ENCODE data around the gene CYTH4.

CYTH4 gene

DNA sequence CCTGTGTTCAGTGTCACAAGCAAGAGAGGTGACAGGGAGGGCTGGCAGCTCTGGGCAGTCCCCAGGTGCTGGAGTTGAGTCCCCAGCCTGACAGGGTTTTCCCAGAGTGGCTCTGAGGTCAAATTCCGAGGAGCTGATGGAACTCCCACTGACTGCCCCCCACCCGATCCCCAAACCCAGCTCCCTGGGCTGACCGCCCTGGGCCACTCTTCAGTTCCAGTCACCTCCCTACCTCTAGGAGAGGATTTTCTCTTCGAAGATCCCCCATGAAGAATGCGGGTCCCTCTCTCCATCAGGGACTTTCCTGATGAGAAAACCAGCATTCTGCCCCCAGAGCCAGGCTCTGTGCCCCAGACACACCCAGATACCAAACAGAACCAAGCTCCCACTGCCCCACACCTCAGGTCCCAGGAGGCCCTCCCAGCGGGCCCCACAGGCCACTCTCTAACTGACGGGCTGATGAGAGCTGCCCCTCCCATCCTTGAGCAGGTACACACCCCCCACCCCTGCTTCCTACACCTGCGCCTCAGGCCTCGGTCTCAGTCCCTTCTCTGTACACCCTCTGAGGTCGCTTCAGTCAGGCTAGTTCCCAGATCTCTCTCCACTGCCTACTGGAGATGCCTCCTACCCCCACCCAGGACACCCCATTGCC is 26.1 kb upstream of the CYTH4 start:
- Histone ChIP-seq H2AFZ (ENCODE audit: low read depth, low read length) (no peak overlapping the region), H3K27me3 (ENCODE audit: insufficient read depth, low read length) (peaks cover 6% of the 10 kb centered on the region), H3K4me3 (ENCODE audit: low read length) (no peak overlapping the region)

DNA sequence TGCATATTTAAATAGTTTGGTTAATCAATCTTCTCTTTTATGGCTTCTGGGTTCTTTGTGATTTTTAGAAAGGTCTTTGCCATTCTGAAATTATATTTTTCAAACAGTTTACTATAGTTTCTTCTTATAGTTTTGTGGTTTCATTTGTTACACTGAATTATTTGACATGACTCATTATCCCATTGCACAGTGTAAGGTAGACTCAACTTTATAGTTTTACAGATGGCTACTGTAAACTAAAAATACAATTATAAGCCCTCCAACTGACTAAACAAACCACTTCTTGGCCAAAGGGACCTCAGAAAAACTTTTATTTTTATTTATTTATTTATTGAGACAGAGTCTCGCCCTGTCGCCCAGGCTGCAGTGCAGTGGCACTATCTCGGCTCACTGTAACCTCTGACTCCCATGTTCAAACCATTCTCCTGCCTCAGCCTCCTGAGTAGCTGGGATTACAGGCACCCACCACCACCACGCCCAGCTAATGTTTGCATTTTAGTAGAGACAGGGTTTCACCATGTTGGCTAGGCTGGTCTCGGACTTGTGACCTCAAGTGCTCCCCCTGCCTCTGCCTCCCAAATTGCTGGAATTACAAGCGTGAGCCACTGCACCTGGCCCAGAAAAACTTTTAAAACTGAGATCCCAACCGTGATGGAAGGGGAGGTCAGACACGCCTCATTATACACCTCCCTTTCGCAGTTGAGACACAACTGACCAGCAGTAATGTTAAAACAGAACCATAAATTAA is 24.1 kb upstream of the CYTH4 start:
- no peak overlapping the region for H2AFZ ChIP-seq (ENCODE audit: low read depth, low read length)
- peaks cover 6% of the 10 kb centered on the region for H3K4me1 ChIP-seq (ENCODE audit: insufficient read depth, low read length)
- no peaks in the 10 kb centered on the region for H3K36me3 ChIP-seq (ENCODE audit: insufficient read depth, low read length)
- peaks cover 3% of the 10 kb centered on the region for H3K27me3 ChIP-seq (ENCODE audit: insufficient read depth, low read length)
- H3K4me3 ChIP-seq (ENCODE audit: low read length) = no peak overlapping the region
- H3K9me3 ChIP-seq (ENCODE audit: low read length) = no peaks in the 10 kb centered on the region

More for the DNA sequence above, 26.1 kb upstream of the CYTH4 start:
- no peaks in the 10 kb centered on the region for H3K36me3 ChIP-seq (ENCODE audit: insufficient read depth, low read length)
- no peaks in the 10 kb centered on the region for H3K9me3 ChIP-seq (ENCODE audit: low read length)
- H3K4me1 ChIP-seq (ENCODE audit: insufficient read depth, low read length) = peaks cover 6% of the 10 kb centered on the region

DNA sequence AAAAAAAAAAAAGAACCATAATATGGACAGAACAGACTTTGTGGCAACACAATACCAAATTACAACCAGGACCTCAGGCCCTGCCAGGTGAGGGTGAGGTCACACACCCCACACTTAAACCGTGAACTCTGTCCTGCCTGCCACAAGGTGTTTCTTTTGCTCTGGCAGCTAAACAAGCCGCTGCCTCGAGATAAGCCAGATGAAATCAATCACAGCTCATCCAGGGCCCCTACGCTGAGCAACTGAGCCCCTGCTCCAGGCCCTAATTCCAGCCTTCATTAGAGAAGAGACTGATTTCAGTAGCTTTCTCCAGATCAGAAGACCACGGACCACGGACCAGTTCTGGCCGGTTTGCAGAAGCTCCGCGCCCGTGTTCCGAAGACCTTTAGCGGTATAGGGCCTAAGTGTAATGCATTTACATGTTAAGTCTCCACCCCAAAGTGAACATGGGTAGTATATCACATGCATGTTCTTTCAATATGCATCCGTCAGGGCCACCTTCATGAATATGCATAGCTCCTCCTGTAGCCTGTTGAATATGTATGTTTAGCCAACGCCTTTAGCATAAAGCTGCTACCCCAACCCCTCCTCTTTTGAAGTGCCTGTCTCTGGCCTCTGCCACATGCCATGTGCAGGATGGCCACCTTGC is 23.4 kb upstream of the CYTH4 start:
- Histone ChIP-seq H3K4me3 (ENCODE audit: low read length) (no peak overlapping the region), H3K9me3 (ENCODE audit: low read length) (peaks cover 3% of the 10 kb centered on the region), H3K4me1 (ENCODE audit: insufficient read depth, low read length) (peaks cover 6% of the 10 kb centered on the region), H3K27me3 (ENCODE audit: insufficient read depth, low read length) (peaks cover 3% of the 10 kb centered on the region), H2AFZ (ENCODE audit: low read depth, low read length) (no peak overlapping the region), H3K36me3 (ENCODE audit: insufficient read depth, low read length) (no peaks in the 10 kb centered on the region)

DNA sequence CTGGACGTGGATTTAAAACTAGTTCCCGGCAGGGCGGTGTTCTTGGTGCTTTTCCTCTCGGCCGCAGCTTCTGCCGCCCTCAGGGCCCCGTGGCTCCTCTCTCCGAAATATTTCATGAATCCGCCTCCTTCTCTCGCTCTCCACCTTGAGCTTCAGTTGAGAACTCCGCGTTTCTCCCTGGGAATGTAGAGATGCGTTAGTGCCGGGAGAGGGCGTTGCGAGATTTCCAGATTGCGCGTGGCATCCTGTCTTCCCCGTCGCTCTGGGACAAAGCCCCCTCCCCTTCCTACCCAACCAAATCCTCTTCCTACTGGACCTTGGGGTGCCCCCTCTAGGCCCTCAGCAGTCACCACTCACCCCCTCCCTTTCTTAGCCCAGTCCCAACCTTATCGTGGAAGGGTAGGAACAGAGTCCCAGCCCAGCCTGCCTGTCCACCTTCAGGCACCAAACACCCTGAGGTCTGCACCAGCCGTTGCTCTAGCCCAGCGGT is 22.7 kb upstream of the CYTH4 start:
- H3K4me1 ChIP-seq (ENCODE audit: insufficient read depth, low read length) = peaks cover 6% of the 10 kb centered on the region
- no peak overlapping the region for H2AFZ ChIP-seq (ENCODE audit: low read depth, low read length)
- no peak overlapping the region for H3K4me3 ChIP-seq (ENCODE audit: low read length)
- peaks cover 5% of the 10 kb centered on the region for H3K27me3 ChIP-seq (ENCODE audit: insufficient read depth, low read length)
- H3K36me3 ChIP-seq (ENCODE audit: insufficient read depth, low read length) = no peaks in the 10 kb centered on the region
- peaks cover 10% of the 10 kb centered on the region for H3K9me3 ChIP-seq (ENCODE audit: low read length)

DNA sequence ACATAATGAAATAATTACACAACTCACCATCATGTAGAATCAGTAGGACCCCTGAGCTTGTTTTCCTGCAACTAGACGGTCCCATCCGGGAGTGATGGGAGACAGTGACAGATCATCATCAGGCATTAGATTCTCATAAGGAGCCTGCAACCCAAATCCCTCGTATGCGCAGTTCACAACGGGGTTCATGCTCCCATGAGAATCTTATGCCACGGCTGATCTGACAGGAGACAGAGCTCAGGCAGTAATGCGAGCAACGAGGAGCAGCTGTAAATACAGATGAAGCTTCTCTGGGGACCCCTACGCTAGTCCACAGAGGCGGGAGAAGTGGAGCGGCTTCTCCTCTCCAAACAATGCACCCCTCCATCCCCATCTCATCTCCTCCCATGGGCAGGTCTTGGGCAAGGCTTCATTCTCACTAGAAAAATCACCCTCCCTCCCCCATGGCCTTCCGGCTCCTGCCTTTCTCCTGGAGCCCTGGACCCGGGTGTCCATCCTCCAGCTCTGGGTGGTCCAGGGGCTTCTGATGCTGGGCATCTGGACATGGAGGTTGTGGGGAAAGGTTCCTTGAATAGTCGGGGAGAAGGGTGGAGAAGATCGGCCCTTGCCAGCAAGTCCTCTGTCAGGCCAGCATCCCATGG is 22.0 kb upstream of the CYTH4 start:
- peaks cover 10% of the 10 kb centered on the region for H3K9me3 ChIP-seq (ENCODE audit: low read length)
- H3K4me3 ChIP-seq (ENCODE audit: low read length) = no peak overlapping the region
- peaks cover 6% of the 10 kb centered on the region for H3K4me1 ChIP-seq (ENCODE audit: insufficient read depth, low read length)
- no peaks in the 10 kb centered on the region for H3K36me3 ChIP-seq (ENCODE audit: insufficient read depth, low read length)
- no peak overlapping the region for H2AFZ ChIP-seq (ENCODE audit: low read depth, low read length)
- H3K27me3 ChIP-seq (ENCODE audit: insufficient read depth, low read length) = peaks cover 5% of the 10 kb centered on the region

GRCh38 chr22:37260901-37261336 is 21.4 kb upstream of the CYTH4 start:
- no peaks in the 10 kb centered on the region for H3K36me3 ChIP-seq (ENCODE audit: insufficient read depth, low read length)
- peaks cover 10% of the 10 kb centered on the region for H3K9me3 ChIP-seq (ENCODE audit: low read length)
- H2AFZ ChIP-seq (ENCODE audit: low read depth, low read length) = no peak overlapping the region
- peaks cover 6% of the 10 kb centered on the region for H3K4me1 ChIP-seq (ENCODE audit: insufficient read depth, low read length)
- H3K4me3 ChIP-seq (ENCODE audit: low read length) = no peak overlapping the region
- H3K27me3 ChIP-seq (ENCODE audit: insufficient read depth, low read length) = peaks cover 5% of the 10 kb centered on the region

- Histone ChIP-seq H3K4me1 (ENCODE audit: insufficient read depth, low read length) (peaks cover 6% of the 10 kb centered on the region), H2AFZ (ENCODE audit: low read depth, low read length) (no peak overlapping the region), H3K27me3 (ENCODE audit: insufficient read depth, low read length) (peaks cover 5% of the 10 kb centered on the region), H3K4me3 (ENCODE audit: low read length) (no peak overlapping the region), H3K9me3 (ENCODE audit: low read length) (peaks cover 10% of the 10 kb centered on the region), H3K36me3 (ENCODE audit: insufficient read depth, low read length) (no peaks in the 10 kb centered on the region)
Measured at GRCh38 chr22:37262346-37262745, 20.0 kb upstream of the CYTH4 start.

DNA sequence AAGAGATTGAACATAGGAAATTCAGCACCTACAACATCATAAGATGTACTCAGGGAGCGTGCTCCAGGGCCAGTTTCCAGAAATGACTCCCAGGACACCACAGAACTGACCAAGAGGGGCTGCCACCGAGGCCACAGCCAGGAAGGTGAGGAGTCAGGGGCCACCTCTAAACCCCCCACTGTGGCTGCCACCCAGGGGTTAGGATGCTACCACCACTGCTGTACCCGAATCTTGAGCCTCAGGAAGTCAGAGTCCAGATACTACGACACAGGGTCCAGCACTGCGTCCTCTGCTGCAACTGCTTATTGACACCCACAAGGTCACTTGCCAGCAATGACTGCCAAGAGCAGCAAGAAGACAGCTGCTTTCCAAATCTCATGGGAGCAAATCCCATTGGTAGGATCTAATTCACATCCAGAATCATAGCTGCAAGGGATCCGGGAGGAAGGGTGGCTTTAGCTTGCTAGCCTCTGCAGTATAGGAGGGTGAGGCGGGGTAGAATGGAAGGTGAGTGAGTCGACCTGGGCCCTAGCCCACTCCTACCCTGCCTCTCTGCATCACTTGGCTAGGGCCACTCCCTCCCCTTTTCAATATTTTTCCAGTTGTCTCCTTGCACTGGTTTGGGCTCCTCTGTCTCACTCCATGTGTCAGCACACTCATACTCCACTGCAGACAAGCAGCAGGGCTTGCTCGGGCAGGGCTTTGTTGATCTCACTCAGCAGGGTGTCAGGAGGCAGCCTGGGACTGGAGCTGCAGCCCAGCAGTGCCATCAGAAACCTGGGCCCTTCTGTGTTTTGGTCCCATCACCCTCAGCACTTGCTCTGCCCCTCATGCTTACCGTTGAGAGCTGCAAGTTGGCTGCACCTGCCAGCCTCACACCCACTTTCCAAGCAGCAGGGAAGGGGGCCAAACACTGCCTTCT is 18.1 kb upstream of the CYTH4 start:
- Histone ChIP-seq H3K9me3 (ENCODE audit: low read length) (peaks cover 10% of the 10 kb centered on the region), H3K4me1 (ENCODE audit: insufficient read depth, low read length) (peaks cover 5% of the 10 kb centered on the region), H3K27me3 (ENCODE audit: insufficient read depth, low read length) (peaks cover 5% of the 10 kb centered on the region), H3K36me3 (ENCODE audit: insufficient read depth, low read length) (no peaks in the 10 kb centered on the region), H2AFZ (ENCODE audit: low read depth, low read length) (no peak overlapping the region), H3K4me3 (ENCODE audit: low read length) (no peak overlapping the region)

DNA sequence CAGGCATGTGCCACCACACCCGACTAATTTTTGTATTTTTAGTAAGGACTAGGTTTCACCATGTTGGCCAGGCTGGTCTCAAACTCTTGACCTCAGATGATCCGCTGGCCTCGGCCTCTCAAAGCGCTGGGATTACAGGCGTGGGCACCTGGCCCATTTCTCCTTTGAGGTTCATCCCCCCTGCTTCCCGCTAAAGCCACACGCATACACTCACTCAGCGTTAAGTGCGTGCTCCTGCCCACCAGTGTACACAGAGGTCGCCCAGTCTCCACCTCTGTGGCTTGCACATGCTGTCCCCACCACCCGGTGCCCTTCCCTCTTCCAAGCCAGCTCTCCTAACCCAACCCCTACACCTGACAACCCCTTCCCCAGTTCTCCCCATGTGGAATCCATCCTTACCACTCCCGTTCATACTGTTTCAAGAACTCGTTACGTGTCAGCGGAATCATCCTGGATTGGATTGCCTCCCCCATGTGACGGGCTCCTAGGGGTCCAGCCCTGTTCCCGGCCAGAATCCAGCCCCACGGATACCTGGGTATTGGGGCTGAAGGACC is 15.7 kb upstream of the CYTH4 start:
- Histone ChIP-seq H3K27me3 (ENCODE audit: insufficient read depth, low read length) (peaks cover 3% of the 10 kb centered on the region), H3K4me1 (ENCODE audit: insufficient read depth, low read length) (no peaks in the 10 kb centered on the region), H3K4me3 (ENCODE audit: low read length) (no peak overlapping the region), H2AFZ (ENCODE audit: low read depth, low read length) (no peak overlapping the region), H3K9me3 (ENCODE audit: low read length) (peaks cover 10% of the 10 kb centered on the region), H3K36me3 (ENCODE audit: insufficient read depth, low read length) (no peaks in the 10 kb centered on the region)

GRCh38 chr22:37267135-37267587 is 15.1 kb upstream of the CYTH4 start:
- Histone ChIP-seq H3K27me3 (ENCODE audit: insufficient read depth, low read length) (peaks cover 3% of the 10 kb centered on the region), H3K36me3 (ENCODE audit: insufficient read depth, low read length) (no peaks in the 10 kb centered on the region), H3K9me3 (ENCODE audit: low read length) (peaks cover 10% of the 10 kb centered on the region), H3K4me3 (ENCODE audit: low read length) (no peak overlapping the region), H3K4me1 (ENCODE audit: insufficient read depth, low read length) (no peaks in the 10 kb centered on the region), H2AFZ (ENCODE audit: low read depth, low read length) (no peak overlapping the region)

GRCh38 chr22:37267661-37268413 is 14.5 kb upstream of the CYTH4 start:
- no peaks in the 10 kb centered on the region for H3K36me3 ChIP-seq (ENCODE audit: insufficient read depth, low read length)
- no peak overlapping the region for H3K4me3 ChIP-seq (ENCODE audit: low read length)
- H3K27me3 ChIP-seq (ENCODE audit: insufficient read depth, low read length) = peaks cover 3% of the 10 kb centered on the region
- peaks cover 10% of the 10 kb centered on the region for H3K9me3 ChIP-seq (ENCODE audit: low read length)
- no peak overlapping the region for H2AFZ ChIP-seq (ENCODE audit: low read depth, low read length)
- no peaks in the 10 kb centered on the region for H3K4me1 ChIP-seq (ENCODE audit: insufficient read depth, low read length)

Measured in neuron (in vitro differentiated cells).